Esophagus squamous epithelium (tissue), 4 donors: ENCODE results near the gene PARD3B.

Experiments used
- POLR2A ChIP-seq, 4 donors: fragments of 450-650 bp; IDR thresholded peaks; one replicate each; pipeline ENCODE4 v1.6.1; 2017; ENCODE audit warnings: antibody characterized with exemption in 4 of 4, mild to moderate bottlenecking in 4 of 4, moderate library complexity in 3 of 4
- TF ChIP-seq, protein P1 (sequence below), 6 experiments: fragments of 450-650 bp in 4 of 6; fragments of 200-600 bp in 2 of 6; sonication (generic) in 2 of 6; IDR thresholded peaks; one replicate each; pipeline ENCODE4 v1.5.1; 2016 to 2019; ENCODE audit warnings: antibody characterized with exemption in 6 of 6, mild to moderate bottlenecking in 4 of 6, moderate library complexity in 4 of 6

DNA sequence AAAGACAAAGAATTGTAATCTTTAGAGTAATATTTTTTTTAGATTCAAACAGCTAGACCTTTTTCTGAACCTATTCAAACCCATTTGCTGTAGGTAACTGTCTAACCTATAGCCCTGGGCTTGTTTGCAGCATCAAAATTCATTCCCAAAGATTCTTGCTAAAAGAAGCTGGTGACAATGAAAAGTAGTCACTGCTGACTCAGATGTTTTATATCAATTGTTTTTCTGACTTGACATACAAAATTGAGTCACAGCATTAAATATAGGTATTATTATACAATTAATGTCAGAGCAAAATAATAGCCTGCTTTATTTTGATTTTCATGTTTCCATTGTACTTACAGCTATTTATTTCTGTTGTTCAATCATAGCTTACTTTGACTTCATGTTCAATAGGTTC, 816.7 kb downstream of the PARD3B start:
- TF ChIP-seq, protein P1, sequence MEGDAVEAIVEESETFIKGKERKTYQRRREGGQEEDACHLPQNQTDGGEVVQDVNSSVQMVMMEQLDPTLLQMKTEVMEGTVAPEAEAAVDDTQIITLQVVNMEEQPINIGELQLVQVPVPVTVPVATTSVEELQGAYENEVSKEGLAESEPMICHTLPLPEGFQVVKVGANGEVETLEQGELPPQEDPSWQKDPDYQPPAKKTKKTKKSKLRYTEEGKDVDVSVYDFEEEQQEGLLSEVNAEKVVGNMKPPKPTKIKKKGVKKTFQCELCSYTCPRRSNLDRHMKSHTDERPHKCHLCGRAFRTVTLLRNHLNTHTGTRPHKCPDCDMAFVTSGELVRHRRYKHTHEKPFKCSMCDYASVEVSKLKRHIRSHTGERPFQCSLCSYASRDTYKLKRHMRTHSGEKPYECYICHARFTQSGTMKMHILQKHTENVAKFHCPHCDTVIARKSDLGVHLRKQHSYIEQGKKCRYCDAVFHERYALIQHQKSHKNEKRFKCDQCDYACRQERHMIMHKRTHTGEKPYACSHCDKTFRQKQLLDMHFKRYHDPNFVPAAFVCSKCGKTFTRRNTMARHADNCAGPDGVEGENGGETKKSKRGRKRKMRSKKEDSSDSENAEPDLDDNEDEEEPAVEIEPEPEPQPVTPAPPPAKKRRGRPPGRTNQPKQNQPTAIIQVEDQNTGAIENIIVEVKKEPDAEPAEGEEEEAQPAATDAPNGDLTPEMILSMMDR (IDR thresholded peaks at IDR 0.05), result no peak
- no peak for TF ChIP-seq POLR2A (IDR thresholded peaks at IDR 0.05)
